Trophoblast cell (in vitro differentiated cells and primary cell): ENCODE results near the gene VPS51.

Experiments
- DNase-seq, 2 donors: peaks; one replicate each; pipeline ENCODE4 v3.0.0-alpha.2; 2016
- H2AFZ ChIP-seq: 2 replicates; pipeline ENCODE4 v1.6.1; 2013; ENCODE audit warnings: low read length, moderate library complexity, mild to moderate bottlenecking; ENCODE audit not compliant: insufficient read depth, poor library complexity
- H2AK5ac ChIP-seq: 2 replicates; pipeline ENCODE4 v1.6.1; 2013; ENCODE audit warnings: mild to moderate bottlenecking, low read length
- H2BK120ac ChIP-seq: 2 replicates; pipeline ENCODE4 v1.6.1; 2013; ENCODE audit warnings: low read length, mild to moderate bottlenecking, moderate library complexity; ENCODE audit not compliant: insufficient read depth, poor library complexity
- H2BK12ac ChIP-seq: 2 replicates; pipeline ENCODE4 v1.6.1; 2013; ENCODE audit warnings: mild to moderate bottlenecking, low read length, moderate library complexity
- H2BK5ac ChIP-seq: 2 replicates; pipeline ENCODE4 v1.6.1; 2013; ENCODE audit warnings: low read length, low read depth, moderate library complexity, mild to moderate bottlenecking; ENCODE audit not compliant: poor library complexity
- H3K14ac ChIP-seq: 2 replicates; pipeline ENCODE4 v1.6.1; 2013; ENCODE audit warnings: mild to moderate bottlenecking, low read length
- H3K18ac ChIP-seq: 2 replicates; pipeline ENCODE4 v1.6.1; 2013; ENCODE audit warnings: mild to moderate bottlenecking, low read length
- H3K23ac ChIP-seq: 2 replicates; pipeline ENCODE4 v1.6.1; 2013; ENCODE audit warnings: low read length
- H3K27ac ChIP-seq: 2 replicates; pipeline ENCODE4 v1.5.1; 2013; ENCODE audit warnings: low read depth, mild to moderate bottlenecking, inconsistent platforms, low read length, moderate library complexity
- H3K27me3 ChIP-seq: 2 replicates; pipeline ENCODE4 v1.6.1; 2013; ENCODE audit warnings: inconsistent platforms, mild to moderate bottlenecking, low read length, moderate library complexity; ENCODE audit not compliant: insufficient read depth
- H3K36me3 ChIP-seq, 2 experiments: 1 replicate in 1 of 2; 2 replicates in 1 of 2; pipeline ENCODE4 v1.6.1; 2013; ENCODE audit warnings: low read length in 2 of 2, mild to moderate bottlenecking in 2 of 2, moderate library complexity in 1 of 2; ENCODE audit not compliant: insufficient read depth in 2 of 2, control insufficient read depth in 1 of 2
- H3K4ac ChIP-seq: 2 replicates; pipeline ENCODE4 v1.6.1; 2013; ENCODE audit warnings: low read depth, mild to moderate bottlenecking, low read length, moderate library complexity
- H3K4me1 ChIP-seq, 2 experiments: 1 replicate in 1 of 2; 2 replicates in 1 of 2; pipeline ENCODE4 v1.6.1; 2013; ENCODE audit warnings: low read length in 2 of 2, mild to moderate bottlenecking in 2 of 2, moderate library complexity in 1 of 2; ENCODE audit not compliant: insufficient read depth in 2 of 2, control insufficient read depth in 1 of 2
- H3K4me2 ChIP-seq: 2 replicates; pipeline ENCODE4 v1.6.1; 2013; ENCODE audit warnings: inconsistent platforms, mild to moderate bottlenecking, low read length, moderate library complexity
- H3K4me3 ChIP-seq: 2 replicates; pipeline ENCODE4 v1.5.1; 2013; ENCODE audit warnings: mild to moderate bottlenecking, low read depth, low read length, inconsistent platforms
- H3K79me1 ChIP-seq: one replicate; pipeline ENCODE4 v1.6.1; 2013; ENCODE audit warnings: low read length
- H3K79me2 ChIP-seq: 2 replicates; pipeline ENCODE4 v1.6.1; 2013; ENCODE audit warnings: low read length, mild to moderate bottlenecking; ENCODE audit not compliant: control insufficient read depth, insufficient read depth, poor library complexity
- H3K9ac ChIP-seq: 2 replicates; pipeline ENCODE4 v1.6.1; 2013; ENCODE audit warnings: mild to moderate bottlenecking, low read length
- H3K9me3 ChIP-seq: 2 replicates; pipeline ENCODE4 v1.6.1; 2013; ENCODE audit warnings: low read depth, mild to moderate bottlenecking, control low read depth, inconsistent platforms, low read length; ENCODE audit not compliant: insufficient read depth
- H4K12ac ChIP-seq: 2 replicates; pipeline ENCODE4 v1.6.1; 2013; ENCODE audit warnings: low read depth, mild to moderate bottlenecking, low read length, moderate library complexity
- H4K8ac ChIP-seq: 2 replicates; pipeline ENCODE4 v1.6.1; 2013; ENCODE audit warnings: low read depth, mild to moderate bottlenecking, low read length, moderate library complexity
- H4K91ac ChIP-seq: one replicate; pipeline ENCODE4 v1.6.1; 2013; ENCODE audit warnings: low read depth, mild to moderate bottlenecking, low read length, moderate library complexity
- WGBS: extraction: QIAGEN DNeasy Blood & Tissue Kit; methylation state at CpG from one replicate; pipeline ENCODE4 v1.1.7; 2013; ENCODE audit warnings: missing lambda C conversion rate; ENCODE audit not compliant: insufficient read length, insufficient coverage; ENCODE audit errors: extremely low coverage; 5-methylcytosine and 5-hydroxymethylcytosine counted together

VPS51 gene

GRCh38 chr11:65125197-65126056 is 29.4 kb downstream of the VPS51 start:
- Histone ChIP-seq H3K4me3 (no peak overlapping the region), H3K36me3 (peaks cover 60 to 65% of the 10 kb centered on the region in 2 experiments), H3K27me3 (no peaks in the 10 kb centered on the region), H3K4me1 (peaks cover 0 to 5% of the 10 kb centered on the region in 2 experiments), H2BK5ac (no peak overlapping the region), H4K12ac (no peak overlapping the region), H3K4me2 (no peak overlapping the region), H2BK12ac (no peak overlapping the region), H3K79me1 (peaks cover 8% of the 10 kb centered on the region), H4K91ac (no peak overlapping the region), H3K23ac (no peak overlapping the region), H3K4ac (no peak overlapping the region), H3K79me2 (peaks cover 11% of the 10 kb centered on the region), H2AFZ (no peak overlapping the region), H3K27ac (no peak overlapping the region), H3K14ac (no peak overlapping the region), H3K9ac (no peak overlapping the region), H4K8ac (no peak overlapping the region), H3K18ac (no peak overlapping the region), H3K9me3 (no peaks in the 10 kb centered on the region), H2BK120ac (no peak overlapping the region), H2AK5ac (no peak overlapping the region)
- no CpG with 5 or more reads among the region's 12 CpGs for WGBS
- DNase-seq, result no peak

GRCh38 chr11:65126624-65127274 is 30.7 kb downstream of the VPS51 start:
- H3K9me3 ChIP-seq, result no peaks in the 10 kb centered on the region
- no peak overlapping the region for H3K18ac ChIP-seq
- DNase-seq, result no peak
- H2AK5ac ChIP-seq, result no peak overlapping the region
- H3K4ac ChIP-seq, result no peak overlapping the region
- no peak overlapping the region for H3K4me2 ChIP-seq
- no peaks in the 10 kb centered on the region for H3K27me3 ChIP-seq
- H3K79me2 ChIP-seq, result peaks cover 5% of the 10 kb centered on the region
- H3K36me3 ChIP-seq, result peaks cover 68 to 73% of the 10 kb centered on the region in 2 experiments
- H4K8ac ChIP-seq, result no peak overlapping the region
- H2BK5ac ChIP-seq, result no peak overlapping the region
- no peak overlapping the region for H3K9ac ChIP-seq
- H3K23ac ChIP-seq, result peak overlapping the region; percentile 11
- H3K79me1 ChIP-seq, result peaks cover 5% of the 10 kb centered on the region
- no peak overlapping the region for H3K14ac ChIP-seq
- H4K12ac ChIP-seq, result peak overlapping the region; percentile 3
- no peak overlapping the region for H2BK12ac ChIP-seq
- H3K4me1 ChIP-seq, result peaks cover 0 to 2% of the 10 kb centered on the region in 2 experiments
- no peak overlapping the region for H4K91ac ChIP-seq
- no CpG with 5 or more reads among the region's 6 CpGs for WGBS
- no peak overlapping the region for H2BK120ac ChIP-seq
- no peak overlapping the region for H3K4me3 ChIP-seq
- no peak overlapping the region for H2AFZ ChIP-seq
- H3K27ac ChIP-seq, result no peak overlapping the region

DNA sequence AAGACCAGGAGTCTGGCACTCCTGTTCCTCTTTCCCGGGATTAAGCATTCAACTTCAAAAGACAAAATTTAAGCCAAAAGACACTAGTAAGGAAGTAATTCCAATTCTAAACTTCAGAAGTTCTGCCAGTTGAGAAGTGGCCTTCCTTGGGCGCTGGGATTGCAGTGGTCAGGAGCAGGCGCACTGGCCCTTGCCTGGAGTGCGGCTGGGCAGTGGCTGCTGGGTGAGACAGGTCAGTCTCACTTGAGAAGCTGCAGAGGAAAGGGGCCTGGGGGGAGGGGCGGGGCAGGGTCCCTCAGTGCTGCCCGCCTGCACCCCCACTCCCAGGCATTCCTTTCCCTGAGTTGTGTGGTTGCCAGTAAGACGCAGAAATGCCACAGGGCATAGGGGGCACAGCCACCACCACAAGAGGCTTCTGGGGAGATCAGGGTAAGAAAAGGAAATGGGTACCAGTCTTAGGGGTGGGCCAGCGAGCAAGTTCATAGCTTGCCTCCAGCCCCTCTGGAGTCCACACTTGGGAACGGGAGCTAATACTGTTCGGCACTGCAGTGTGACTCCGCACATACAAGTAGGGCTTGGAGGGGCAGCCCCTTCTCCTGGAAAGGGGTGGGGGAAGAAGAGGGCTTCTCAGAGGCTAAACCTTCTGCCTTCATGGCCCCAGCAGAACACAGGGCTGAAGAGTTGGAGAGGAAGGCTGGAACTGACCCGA is 31.6 kb downstream of the VPS51 start:
- no peak overlapping the region for H3K27ac ChIP-seq
- no peak overlapping the region for H4K8ac ChIP-seq
- no CpG with 5 or more reads among the region's 12 CpGs for WGBS
- H4K12ac ChIP-seq, result no peak overlapping the region
- H2AK5ac ChIP-seq, result no peak overlapping the region
- no peaks in the 10 kb centered on the region for H3K79me2 ChIP-seq
- H3K4me3 ChIP-seq, result no peak overlapping the region
- H3K9ac ChIP-seq, result no peak overlapping the region
- H3K23ac ChIP-seq, result no peak overlapping the region
- H2AFZ ChIP-seq, result no peak overlapping the region
- H3K27me3 ChIP-seq, result no peaks in the 10 kb centered on the region
- no peak overlapping the region for H3K4ac ChIP-seq
- no peaks in the 10 kb centered on the region for H3K79me1 ChIP-seq
- H3K18ac ChIP-seq, result no peak overlapping the region
- H3K4me1 ChIP-seq, result peaks cover 0 to 2% of the 10 kb centered on the region in 2 experiments
- no peak overlapping the region for H3K14ac ChIP-seq
- H3K9me3 ChIP-seq, result no peaks in the 10 kb centered on the region
- H2BK12ac ChIP-seq, result no peak overlapping the region
- H2BK120ac ChIP-seq, result no peak overlapping the region
- no peak overlapping the region for H4K91ac ChIP-seq
- no peak for DNase-seq
- no peak overlapping the region for H3K4me2 ChIP-seq
- H2BK5ac ChIP-seq, result no peak overlapping the region
- H3K36me3 ChIP-seq, result peaks cover 76 to 82% of the 10 kb centered on the region in 2 experiments
